Measurements from ENCODE around the gene ATG9B. TPM values are rescaled to one million over a fixed set of nuclear protein-coding genes. Genes with fewer than 3 reads are reported as not detected.

ATG9B gene
- polyA plus RNA-seq, 4 donors: 2.0 to 3.3 (median 2.5) TPM

- DNase-seq (ENCODE audit: low read depth in 4 of 4, low spot score in 2 of 4): no peak
Measured at GRCh38 chr7:150969475-150969874, 54.8 kb downstream of the ATG9B start.

DNA sequence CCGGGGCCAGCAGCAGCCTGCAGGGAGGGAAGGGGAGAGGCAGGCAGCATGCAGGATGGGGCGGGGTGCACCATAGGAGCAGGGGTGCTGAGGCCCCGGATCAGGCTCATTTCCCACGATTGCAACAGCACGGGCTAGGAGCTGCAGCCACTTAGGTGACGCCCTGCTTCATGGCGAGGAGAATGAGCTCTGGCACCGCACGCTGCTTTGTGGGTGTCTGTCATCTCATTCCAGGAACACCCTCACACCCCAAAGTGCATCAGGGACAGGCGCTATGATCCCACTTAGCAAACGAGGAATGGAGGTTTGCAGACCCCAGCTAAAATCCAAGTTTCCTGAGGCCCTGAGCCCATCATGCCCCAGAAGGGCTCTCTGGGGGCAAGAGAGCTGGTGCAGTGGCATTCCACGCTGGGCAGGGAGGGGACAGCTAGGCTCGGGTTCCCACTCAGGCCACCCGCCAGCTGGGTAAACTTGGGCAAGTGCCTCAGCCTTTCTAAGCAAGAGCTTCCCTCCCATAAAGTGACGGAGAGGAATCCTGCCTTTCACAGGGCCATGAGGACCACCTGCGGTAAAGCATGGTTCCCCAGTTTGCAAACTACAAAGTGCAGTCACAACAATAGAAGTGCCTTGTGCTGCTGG, 55.4 kb downstream of the ATG9B start:
- DNase-seq (ENCODE audit: low read depth in 4 of 4, low spot score in 2 of 4): no peak

GRCh38 chr7:150968056-150968733, 56.1 kb downstream of the ATG9B start:
- DNase-seq (ENCODE audit: low read depth in 4 of 4, low spot score in 2 of 4): no peak

GRCh38 chr7:150967349-150967748, 56.9 kb downstream of the ATG9B start:
- no peak for DNase-seq (ENCODE audit: low read depth in 4 of 4, low spot score in 2 of 4)

- no peak for DNase-seq (ENCODE audit: low read depth in 4 of 4, low spot score in 2 of 4)
Measured at GRCh38 chr7:150966002-150966401, 58.3 kb downstream of the ATG9B start.

- DNase-seq (ENCODE audit: low read depth in 4 of 4, low spot score in 2 of 4): no peak
Measured at GRCh38 chr7:150965273-150965830, 58.9 kb downstream of the ATG9B start.

Other genes starting within 250 kb of the ATG9B start
- 100 to 1,000 TPM in 1 of 4 donors, 10 to 100 TPM in 3; 68.3 to 103 (median 85.6) TPM for gene TMEM176B, start 224.1 kb downstream of the ATG9B start, polyA plus RNA-seq (ENCODE audit: insufficient read length in 4 of 4)
- gene TMEM176A, start 223.7 kb downstream of the ATG9B start, polyA plus RNA-seq (ENCODE audit: insufficient read length in 4 of 4): 100 to 1,000 TPM in 2 of 4 donors, 10 to 100 TPM in 2; 74.3 to 122 (median 96.8) TPM
- gene AOC1, start 172.0 kb downstream of the ATG9B start, polyA plus RNA-seq (ENCODE audit: insufficient read length in 4 of 4): 100 to 1,000 TPM in 1 of 4 donors, 10 to 100 TPM in 3; 23.9 to 102 (median 75.6) TPM
- gene KCNH2, start 46.2 kb downstream of the ATG9B start, polyA plus RNA-seq (ENCODE audit: insufficient read length in 4 of 4): 10 to 100 TPM; 15.4 to 23.2 (median 20.1) TPM
- 10 to 100 TPM in 3 of 4 donors, 1 to 10 TPM in 1; 9.5 to 15.3 (median 12.9) TPM for gene NOS3, start 33.5 kb downstream of the ATG9B start, polyA plus RNA-seq (ENCODE audit: insufficient read length in 4 of 4)
- gene ABCB8, start 4.0 kb upstream of the ATG9B start, polyA plus RNA-seq (ENCODE audit: insufficient read length in 4 of 4): 10 to 100 TPM; 15.5 to 34.4 (median 27.2) TPM
- 1 to 10 TPM in 3 of 4 donors, under 1 TPM in 1; 0.83 to 3.8 (median 2.5) TPM for gene ASIC3, start 24.0 kb upstream of the ATG9B start, polyA plus RNA-seq (ENCODE audit: insufficient read length in 4 of 4)
- 10 to 100 TPM; 16.9 to 20.4 (median 18.7) TPM for gene CDK5, start 33.4 kb upstream of the ATG9B start, polyA plus RNA-seq (ENCODE audit: insufficient read length in 4 of 4)
- 100 to 1,000 TPM in 3 of 4 donors, 10 to 100 TPM in 1; 68.0 to 137 (median 103) TPM for gene SLC4A2, start 35.1 kb upstream of the ATG9B start, polyA plus RNA-seq (ENCODE audit: insufficient read length in 4 of 4)
- 10 to 100 TPM; 45.1 to 83.4 (median 69.9) TPM for gene FASTK, start 56.3 kb upstream of the ATG9B start, polyA plus RNA-seq (ENCODE audit: insufficient read length in 4 of 4)
- 10 to 100 TPM; 19.2 to 42.8 (median 37.4) TPM for gene TMUB1, start 59.0 kb upstream of the ATG9B start, polyA plus RNA-seq (ENCODE audit: insufficient read length in 4 of 4)
- 10 to 100 TPM; 54.8 to 92.1 (median 68.4) TPM for gene AGAP3, start 62.0 kb upstream of the ATG9B start, polyA plus RNA-seq (ENCODE audit: insufficient read length in 4 of 4)
- gene GBX1, start 143.2 kb upstream of the ATG9B start, polyA plus RNA-seq (ENCODE audit: insufficient read length in 4 of 4): under 1 TPM in 3 of 4 donors, not detected in 1; 0.17 to 0.33 (median 0.22) TPM
- gene ASB10, start 162.8 kb upstream of the ATG9B start, polyA plus RNA-seq (ENCODE audit: insufficient read length in 4 of 4): under 1 TPM in 1 of 4 donors, not detected in 3; 0.12 TPM
- not detected for gene H2BK1, start 186.0 kb upstream of the ATG9B start, polyA plus RNA-seq (ENCODE audit: insufficient read length in 4 of 4)
- gene ABCF2, start 202.7 kb upstream of the ATG9B start, polyA plus RNA-seq (ENCODE audit: insufficient read length in 4 of 4): 10 to 100 TPM; 25.1 to 28.4 (median 26.6) TPM
- 10 to 100 TPM; 22.2 to 29.9 (median 26.8) TPM for gene CHPF2, start 208.0 kb upstream of the ATG9B start, polyA plus RNA-seq (ENCODE audit: insufficient read length in 4 of 4)
- 10 to 100 TPM; 60.5 to 90.4 (median 76.0) TPM for gene SMARCD3, start 224.2 kb upstream of the ATG9B start, polyA plus RNA-seq (ENCODE audit: insufficient read length in 4 of 4)

All from left renal cortex interstitium (tissue), 4 donors.